SH-SY5Y (cell line): ENCODE measurements around the gene NUP133.

Experiments used
- GATA2 ChIP-seq: IDR thresholded peaks from 2 replicates; pipeline ENCODE4 v1.6.1; 2011; ENCODE audit warnings: mild to moderate bottlenecking, low read depth, low read length
- GATA3 ChIP-seq: IDR thresholded peaks from 2 replicates; pipeline ENCODE4 v1.6.1; 2011; ENCODE audit warnings: low read depth, mild to moderate bottlenecking, low read length, moderate library complexity

- TF ChIP-seq GATA2, result no peak
- no peak for TF ChIP-seq GATA3
Measured at GRCh38 chr1:229456016-229456415, 52.1 kb downstream of the NUP133 start.
